Cardiac septum (tissue), 1 donor: ENCODE measurements around the gene TPPP. TPM values are rescaled to one million over a fixed set of nuclear protein-coding genes. Genes with fewer than 3 reads are reported as not detected.

Experiments used
- DNase-seq: peaks from one replicate; pipeline ENCODE4 v3.0.0-alpha.2; 2020; ENCODE audit warnings: low spot score
- intact Hi-C: fragments of 100-400 bp; cut with DNase I; formaldehyde crosslinking; loops from one replicate; pipeline ENCODE4 v1.14.0; 2022
- total RNA-seq: library from RNA; stranded (reverse); fragmentation: NEBNext Ultra II Directional; extraction: Animal tissue kit (Norgen Biotek cat#: 25700); gene quantifications from one replicate; pipeline ENCODE4 v1.2.1, GENCODE V29; 2021
- donor health status: DM: no; HTN: no; CAD: no.

Gene TPPP
- total RNA-seq, 1 donor from 2014 or later, result 7.3 TPM

DNA sequence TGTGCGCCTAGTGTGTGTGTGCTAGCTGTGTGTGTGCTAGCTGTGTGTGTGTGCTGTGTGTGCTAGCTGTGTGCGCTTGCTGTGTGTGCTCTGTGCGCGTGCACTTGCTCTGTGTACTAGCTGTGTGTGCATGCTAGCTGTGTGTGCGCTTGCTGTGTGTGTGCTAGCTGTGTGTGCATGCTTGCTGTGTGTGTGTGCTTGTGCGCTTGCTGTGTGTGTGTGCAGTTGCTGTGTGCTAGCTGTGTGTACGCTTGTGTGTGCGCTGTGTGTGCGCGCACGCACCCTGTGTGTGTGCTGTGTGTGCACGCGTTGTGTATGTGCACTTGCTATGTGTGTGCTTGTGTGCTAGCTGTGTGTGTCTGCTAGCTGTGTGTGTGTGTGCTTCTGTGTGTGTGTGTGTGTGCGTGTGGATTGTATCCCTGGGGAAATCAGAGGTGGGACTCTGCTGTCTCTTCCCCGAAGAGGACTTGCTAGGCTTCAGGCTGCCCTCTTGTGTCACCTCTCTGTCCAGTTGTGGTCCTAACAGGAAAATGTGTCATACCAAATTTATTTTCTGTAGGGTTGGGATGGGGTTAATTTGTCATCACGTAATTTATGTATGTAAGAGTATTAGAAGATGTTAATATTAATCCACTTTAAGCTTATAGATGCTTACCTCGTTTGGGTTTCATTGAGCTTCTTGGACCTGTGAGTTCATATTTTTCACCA, 38.9 kb downstream of the TPPP start:
- intact Hi-C loops, result no loop called here
- DNase-seq, result peak; percentile 43

DNA sequence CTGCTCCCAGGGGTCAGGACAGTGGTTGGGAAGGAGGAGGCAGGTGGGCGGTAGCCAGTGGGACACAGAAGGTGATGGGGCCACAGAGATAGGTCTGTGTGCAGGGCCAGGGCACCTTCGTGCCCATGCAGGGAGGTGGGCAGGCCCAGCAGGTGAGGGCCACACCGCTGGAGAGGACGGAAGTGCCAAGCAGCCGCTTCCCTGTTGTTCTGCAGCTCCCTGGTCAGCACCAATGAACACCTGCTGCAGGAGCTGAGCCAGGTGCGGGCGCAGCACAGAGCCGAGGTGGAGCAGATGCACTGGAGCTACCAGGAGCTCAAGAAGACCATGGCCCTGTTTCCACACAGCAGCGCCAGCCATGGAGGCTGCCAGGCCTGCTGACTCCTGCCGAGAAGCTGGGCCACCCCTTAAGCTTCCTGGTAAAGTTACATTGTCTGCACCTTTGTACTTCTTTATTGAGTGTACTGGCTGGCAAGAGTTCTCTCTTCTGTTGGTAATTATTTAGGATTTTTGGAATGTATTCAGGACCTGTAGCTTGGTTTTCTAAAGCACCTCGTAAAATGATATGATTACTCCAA, 40.3 kb downstream of the TPPP start:
- intact Hi-C loops, result no loop called here
- DNase-seq, result peak; percentile 31

DNA sequence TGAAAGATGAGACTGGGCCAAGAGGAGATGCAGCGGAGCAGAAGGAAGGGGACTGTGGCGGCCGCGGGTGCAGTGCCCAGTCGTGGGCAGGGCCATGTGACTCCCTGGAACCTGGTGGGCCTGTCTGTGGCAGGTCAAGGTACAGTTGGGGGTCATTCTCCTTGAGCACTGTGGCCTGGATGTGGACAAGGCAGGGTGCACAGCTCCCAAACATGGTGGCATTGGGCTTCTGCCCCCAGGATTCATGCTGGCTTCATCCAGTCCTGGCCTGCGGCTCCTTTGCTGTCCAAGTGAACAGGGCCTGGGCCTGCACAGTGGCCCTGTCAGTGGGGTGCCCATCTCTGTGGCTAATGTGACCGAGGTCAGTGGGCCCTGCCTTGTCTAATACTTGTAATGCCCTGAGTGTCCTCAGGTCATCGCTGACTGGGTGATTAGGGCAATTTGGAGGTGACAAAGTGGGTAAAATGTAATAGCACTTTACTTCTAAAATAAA, 41.1 kb downstream of the TPPP start:
- DNase-seq, result peak; percentile 44
- intact Hi-C loops, result no loop called here

DNA sequence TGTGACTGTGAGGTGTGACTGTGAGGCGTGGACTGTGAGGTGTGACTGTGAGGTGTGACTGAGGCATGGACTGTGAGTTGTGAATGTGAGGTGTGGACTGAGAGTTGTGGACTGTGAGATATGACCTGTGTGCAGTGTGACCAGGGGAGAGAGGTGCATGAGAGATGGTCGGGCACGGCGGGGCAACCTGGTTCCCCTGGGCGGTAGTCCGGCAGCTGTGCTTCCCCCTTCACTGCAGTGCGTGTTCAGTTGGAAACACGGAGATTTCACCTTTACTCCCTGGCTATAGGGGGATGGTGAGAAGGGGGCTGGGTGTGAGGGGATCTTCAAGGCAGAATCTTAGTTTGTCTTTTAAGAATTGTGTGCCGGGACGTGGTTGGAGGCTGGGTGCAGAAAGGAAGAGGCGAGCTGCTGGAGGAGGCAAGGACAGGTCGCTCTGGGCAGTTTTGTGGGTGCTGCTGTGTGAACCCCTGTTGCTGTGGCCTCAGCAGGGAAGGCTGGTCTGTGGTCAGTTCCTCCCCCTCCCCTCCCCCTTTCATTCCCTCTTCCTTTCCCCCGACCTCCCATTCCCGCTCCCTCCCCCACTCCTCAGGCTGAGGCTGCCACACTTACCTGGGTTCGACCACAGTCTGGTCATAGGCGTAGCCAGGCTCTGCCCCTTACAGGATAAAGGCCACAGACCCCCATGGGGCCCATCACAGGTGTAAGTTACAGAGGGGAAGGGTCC, 41.7 kb downstream of the TPPP start:
- intact Hi-C loops, result no loop called here
- peak; percentile 63 for DNase-seq

DNA sequence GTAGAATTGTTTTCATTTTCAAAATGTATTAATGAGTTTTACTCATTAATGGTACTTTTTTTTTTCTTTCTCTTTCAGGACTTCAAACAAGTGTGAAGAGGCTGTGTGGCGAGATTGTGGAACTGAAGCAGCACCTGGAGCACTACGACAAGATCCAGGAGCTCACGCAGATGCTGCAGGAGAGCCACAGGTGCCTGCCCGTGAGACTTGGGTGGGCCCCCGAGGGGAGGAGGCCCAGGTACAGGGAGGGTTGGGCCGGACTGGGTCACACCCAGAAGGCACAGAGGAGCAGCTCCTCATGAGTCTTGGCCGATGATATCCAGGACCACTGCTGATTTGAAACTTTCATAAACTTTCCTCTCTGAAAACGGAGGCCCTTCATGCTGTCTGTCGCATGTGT, 45.4 kb downstream of the TPPP start:
- intact Hi-C loops, result no loop called here
- DNase-seq, result peak; percentile 67

DNA sequence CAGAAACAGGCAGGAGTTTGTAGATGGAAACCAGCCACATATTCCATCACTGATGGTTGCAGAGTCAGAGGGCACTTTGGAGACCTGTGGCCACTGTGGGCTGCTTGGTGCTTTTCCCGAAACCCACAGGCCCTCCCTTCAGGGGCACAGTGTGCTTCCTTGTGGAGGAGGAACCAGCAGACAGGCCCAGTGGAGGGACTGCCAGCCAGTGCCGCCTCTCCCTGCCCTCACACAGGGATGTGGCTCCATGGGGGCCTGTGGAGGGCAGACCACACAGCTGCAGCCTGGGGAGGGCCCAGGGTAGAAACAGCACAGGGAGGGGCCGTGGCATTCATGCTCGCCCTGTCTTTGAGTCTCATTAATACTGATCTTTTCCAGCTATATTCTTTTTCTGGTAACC, 45.8 kb downstream of the TPPP start:
- peak; percentile 57 for DNase-seq
- intact Hi-C loops, result no loop called here

DNA sequence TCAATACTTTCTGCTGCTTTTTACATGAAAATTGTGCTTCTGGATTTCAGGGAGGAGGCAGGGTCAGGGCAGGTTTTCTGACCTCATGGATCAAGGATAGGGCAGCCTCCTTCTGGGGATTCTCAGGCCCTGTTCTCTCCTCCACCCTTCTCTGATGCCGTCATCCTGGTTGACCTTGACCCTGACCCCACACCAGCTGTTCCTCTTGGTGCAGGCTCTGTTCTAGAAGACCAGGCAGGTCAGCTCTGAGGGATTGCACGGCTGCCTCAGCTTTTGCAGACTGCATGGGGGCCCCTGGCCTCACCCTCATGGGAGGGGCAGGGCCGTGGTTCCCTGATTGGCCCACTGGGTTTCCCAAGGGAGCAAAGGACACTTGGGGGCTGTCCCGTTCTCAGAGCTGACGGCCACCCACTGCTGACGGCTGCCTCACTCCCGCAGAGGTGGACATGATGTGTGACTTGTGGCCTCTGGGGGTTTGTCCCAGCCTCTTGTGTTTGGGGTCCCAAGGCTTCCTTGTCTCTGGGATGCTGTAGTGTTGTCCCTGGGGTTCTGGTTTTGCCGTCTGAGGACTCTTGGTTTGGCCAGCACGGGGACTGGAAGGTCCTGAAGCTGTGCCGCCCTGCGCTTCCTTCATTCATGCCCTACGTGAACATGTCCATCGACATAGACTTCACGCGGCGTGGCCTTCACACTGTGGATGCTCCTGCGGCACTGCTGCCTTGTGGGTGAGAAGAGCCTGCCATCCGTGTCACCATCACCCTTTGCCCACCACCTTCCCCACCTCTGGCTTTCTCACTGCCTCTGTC, 46.6 kb downstream of the TPPP start:
- intact Hi-C loops, result no loop called here

DNA sequence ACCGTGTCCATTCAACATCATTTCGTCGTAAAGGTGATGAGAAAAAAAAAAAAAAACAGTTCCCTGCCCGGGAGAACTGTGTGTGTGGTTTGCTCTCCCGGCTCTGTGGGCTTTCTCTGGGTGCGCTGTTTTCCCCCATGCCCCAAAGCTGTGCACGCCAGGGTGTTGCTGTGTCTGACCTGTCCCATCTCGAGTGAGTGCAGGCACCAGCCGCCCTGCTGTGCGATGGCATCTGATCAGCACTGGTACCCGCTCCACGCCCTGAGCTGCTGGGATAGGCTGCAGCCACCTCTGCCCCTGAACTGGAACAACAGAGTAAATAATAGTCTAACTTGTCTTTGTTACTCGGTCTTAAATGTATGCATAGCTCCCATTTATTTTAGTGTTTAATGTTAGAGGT, 47.7 kb downstream of the TPPP start:
- intact Hi-C loops, result no loop called here
- peak; percentile 41 for DNase-seq

More for the DNA sequence above, 46.6 kb downstream of the TPPP start:
- DNase-seq, result peak; percentile 46

DNA sequence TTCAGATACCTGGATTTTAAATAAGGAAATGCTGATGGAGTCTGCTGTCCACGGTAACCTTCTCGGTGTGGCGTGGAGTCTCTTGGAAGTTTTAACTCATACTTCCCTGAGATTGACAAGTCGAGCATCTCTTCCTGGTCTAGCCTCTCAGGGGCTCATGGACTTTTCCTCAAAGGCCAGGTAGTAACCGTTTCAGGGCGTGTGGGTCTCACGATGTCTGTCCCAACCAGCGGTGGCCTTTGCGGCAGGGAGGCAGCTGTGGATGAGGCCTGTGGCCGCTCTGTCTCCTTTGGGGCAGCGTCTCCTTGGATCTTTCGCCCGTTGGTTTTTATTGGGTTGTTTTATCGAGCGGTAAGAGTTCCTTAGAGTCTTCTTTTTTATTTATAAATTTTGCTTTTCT, 48.2 kb downstream of the TPPP start:
- DNase-seq, result peak; percentile 0
- intact Hi-C loops, result no loop called here

DNA sequence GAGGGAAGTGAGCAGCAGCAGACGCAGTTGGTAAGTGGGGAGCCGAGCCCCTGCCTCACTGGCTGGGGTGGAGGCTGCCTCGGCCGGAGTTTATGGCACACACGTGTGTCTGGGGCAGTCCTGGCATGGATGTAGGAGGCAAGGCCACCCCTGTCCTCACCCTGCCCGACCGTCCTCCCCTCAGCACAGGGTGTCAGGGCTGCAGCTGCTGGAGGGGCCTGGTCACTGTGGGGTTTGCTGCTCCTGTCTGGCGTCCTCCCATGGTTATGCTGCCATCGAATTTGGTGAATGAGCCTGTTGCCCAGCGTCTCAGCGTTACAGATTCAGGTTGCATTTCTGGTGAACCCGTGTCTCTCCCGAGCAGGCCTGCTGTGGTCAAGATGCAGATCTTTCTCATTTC, 48.6 kb downstream of the TPPP start:
- intact Hi-C loops, result no loop called here
- no peak for DNase-seq

DNA sequence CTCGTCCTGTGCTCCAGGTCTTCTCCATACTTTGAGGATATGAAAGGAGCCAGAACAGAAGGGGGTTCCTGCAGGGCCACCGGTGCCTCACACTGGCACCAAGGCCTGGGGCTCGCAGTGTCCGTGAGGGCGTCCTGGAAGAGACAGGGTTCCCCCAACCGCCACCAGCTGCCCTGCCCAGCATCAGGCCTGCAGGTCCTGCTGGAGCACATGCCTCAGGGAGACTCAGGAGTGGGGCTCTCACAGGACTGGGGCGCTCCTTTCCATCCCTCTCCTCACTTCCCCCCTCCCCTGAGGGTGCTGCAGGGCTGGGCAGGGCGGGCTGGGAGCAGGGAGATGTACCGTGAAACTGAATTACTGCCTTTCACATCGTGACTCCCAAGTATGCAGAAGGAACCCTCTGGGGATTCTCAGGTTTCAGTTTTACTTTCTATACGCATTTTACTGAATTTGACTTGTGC, 49.3 kb downstream of the TPPP start:
- DNase-seq, result peak; percentile 71
- intact Hi-C loops, result no loop called here

DNA sequence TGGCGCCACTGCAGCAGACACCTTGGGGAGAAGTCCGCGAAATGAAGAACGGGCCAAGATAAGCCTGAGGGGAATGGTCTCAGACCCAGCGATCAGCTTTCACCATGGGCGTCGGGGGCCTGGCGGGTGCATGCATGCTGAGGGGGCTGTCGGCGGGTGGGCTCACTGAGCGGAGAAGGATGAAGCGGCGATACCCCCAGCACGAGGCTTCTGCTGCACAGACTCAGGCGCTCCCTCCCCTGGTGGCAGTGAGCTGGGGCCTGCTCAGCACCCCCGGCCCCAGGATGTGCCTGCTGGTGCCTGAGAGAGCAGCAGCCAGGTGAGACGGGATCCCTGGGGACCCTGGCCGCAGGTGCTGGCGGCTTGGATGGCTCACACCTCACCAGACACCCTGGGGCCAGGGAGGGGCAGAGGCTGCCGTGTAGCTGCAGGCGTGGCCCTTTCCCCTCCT, 49.8 kb downstream of the TPPP start:
- intact Hi-C loops, result no loop called here
- peak; percentile 55 for DNase-seq

DNA sequence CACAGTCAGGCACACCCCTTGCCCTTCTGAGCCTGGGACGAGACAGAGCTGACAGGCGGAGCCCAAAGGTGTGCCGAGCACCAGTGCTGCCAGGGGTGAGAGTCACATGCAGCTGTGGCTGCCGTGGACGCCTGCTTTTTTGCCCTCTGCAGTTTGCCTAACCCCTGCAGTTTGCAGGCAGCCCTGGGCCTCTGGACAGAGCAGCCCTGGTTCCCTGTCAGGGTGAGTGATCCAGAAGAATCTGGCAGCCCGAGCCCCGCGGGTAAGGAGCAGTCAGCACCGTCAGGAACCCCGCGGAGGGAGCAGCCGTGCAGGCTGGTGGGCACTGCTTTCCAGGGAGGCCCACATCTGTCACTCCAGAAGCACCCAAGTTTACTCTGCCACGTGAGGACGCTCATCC, 50.7 kb downstream of the TPPP start:
- DNase-seq, result peak; percentile 69
- intact Hi-C loops, result no loop called here

DNA sequence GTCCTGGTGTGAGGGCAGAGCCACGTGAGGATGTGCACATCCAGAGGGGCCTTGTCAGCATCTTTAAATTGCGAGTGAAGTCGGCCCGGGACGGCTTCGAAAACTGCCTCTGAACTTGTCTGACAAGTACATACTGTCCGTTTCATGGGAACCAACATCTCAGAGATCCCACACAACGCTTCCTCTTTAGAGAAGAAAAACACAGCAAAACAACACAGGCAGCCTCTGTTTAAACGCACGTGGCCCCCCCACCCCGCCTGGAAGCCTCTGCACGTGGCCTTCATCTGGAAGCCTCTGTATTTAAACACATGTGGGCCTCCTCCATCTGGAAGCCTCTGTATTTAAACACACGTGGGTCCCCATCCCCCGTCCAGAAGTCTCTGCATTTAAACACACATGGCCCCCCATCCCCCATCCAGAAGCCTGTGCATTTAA, 51.8 kb downstream of the TPPP start:
- intact Hi-C loops, result no loop called here

DNA sequence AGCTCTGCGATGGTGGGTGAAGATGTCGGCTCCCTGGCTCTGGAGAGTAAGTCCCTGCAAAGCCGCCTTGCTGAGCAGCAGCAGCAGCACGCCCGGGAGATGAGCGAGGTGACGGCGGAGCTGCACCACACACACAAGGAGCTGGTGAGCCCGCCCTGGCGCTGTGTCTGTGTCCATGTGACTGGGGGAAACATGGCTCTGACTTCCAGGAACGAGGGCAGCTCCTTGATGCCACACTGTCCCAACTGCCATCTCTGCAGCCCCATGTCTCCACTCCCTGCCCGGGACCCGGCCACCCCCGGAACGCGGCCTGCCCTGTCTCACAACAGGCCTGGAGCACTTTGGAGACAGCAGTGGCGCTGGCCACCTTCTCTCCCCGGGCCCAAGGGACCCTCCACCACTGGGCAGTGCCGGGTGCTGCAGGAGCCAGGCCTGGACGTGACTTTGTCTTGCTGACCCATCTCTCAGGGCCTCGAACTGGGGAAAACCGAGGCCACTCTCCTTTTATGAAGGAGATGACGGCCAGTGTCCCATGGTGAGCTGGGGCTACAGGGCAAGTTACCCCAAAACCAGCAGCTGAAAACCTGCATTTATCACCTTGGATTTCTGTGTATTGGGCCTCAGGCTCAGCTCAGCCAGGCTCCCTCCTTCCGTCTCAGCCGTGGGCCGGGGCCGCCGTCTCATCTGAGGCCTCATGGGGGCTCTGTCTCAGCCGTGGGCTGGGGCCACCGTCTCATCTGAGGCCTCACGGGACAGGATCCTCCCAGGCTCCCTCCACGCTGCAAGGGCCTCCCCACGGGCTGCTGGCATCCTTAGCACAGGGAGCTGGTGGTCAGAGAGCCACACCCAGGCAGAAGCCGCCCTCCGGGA, 52.5 kb downstream of the TPPP start:
- intact Hi-C loops, result no loop called here
- peak; percentile 69 for DNase-seq

More for the DNA sequence above, 51.8 kb downstream of the TPPP start:
- no peak for DNase-seq

DNA sequence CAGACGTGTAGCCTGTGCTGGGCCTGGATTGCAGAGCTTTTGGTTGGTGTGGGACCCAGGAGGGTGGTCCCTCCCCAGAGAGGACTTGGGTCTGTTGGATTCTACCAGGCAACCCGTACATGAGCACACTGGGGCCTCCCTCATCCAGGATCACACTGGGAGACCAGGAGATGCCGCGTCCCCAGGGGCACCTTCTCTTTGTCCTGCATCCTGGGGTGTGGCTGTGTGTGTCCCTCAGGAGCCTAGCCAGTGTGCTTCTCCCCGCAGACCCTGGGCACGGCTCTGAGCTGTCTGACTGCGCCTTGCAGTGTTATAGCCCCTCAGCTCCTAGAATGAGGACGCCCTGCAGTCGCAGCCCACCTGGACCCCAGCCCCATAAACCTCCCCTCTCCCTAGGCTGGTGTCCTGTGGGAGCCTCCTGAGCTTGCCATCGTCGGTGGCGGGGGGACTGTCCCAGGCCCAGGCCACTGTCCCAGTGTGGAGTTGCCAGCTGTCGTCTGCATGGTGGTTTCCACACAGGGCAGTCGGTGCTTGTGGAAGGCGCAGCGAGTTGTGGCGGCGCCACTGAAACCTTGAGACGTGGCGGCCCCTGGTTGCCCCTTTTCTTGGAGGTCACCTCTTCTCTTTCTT, 53.5 kb downstream of the TPPP start:
- intact Hi-C loops, result no loop called here
- peak; percentile 63 for DNase-seq

DNA sequence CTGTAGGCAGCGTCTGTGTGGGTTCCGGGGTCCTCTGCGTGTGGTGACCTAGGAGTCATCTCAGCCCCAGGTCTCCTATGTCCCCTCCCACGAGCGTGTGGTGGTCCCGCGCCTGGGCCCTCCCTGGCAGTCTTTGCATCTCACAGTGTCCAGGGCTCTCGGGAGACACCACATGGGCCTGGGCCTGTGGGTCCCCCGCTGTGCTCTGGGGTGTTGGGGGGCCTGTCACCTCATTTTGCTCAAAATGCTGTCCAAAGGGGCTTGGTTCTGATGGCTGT, 54.0 kb downstream of the TPPP start:
- intact Hi-C loops, result no loop called here
- peak; percentile 44 for DNase-seq

DNA sequence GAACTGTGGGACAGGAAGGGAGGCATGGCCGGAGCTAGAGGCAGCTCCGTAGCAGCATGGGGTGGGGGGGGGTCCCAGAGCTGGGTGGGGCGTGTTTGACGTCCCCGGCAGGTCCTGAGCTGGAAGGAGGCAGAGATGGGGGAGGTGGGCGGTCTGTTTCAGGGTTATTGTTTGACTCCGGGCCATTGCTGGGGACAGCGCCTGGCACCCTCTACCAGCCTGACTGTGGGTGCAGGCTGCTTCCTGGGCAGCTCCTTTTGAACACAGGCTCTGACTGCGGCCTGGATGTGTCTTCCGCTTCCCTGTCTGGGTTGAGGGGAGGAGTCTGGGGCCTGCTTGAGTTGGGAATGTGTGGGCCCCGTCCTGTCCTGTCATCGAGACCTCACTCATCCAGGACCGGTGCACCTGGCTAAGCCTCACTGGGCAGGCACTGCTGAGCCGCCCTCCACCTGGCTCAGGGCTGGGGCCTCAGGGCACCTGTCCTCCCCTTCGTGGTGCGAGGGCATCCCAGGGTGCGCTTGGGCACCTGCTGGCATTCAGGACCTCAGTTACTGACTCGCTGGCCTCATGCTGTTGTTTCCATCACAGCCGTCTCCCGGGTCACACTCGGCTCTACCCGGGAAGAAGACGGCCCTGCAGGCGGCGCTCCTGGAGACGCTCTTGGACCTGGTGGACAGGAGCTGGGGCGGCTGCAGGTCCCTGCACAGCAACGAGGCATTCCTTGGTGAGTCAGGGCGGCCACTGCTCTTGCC, 54.5 kb downstream of the TPPP start:
- intact Hi-C loops, result no loop called here

More for the DNA sequence above, 54.5 kb downstream of the TPPP start:
- DNase-seq, result peak; percentile 35
